Nephron (organoid): ENCODE data around the gene PTPRN2.
"Not testable (repeated sequence)": the region's sequence is repeated elsewhere in the genome, so short reads cannot be mapped to it uniquely, and the experiment has no call there.

ENCODE experiments used
- H3K27ac Mint-ChIP-seq, 3 experiments: 2 replicates each; pipeline ENCODE4 v1.8.0; 2020; ENCODE audit warnings: mixed read lengths in 3 of 3, mild to moderate bottlenecking in 2 of 3, moderate library complexity in 1 of 3
- H3K27me3 Mint-ChIP-seq: 2 replicates; pipeline ENCODE4 v1.8.0; 2021; ENCODE audit warnings: low read depth, mild to moderate bottlenecking, moderate library complexity, mixed read lengths
- H3K36me3 Mint-ChIP-seq: 2 replicates; pipeline ENCODE4 v1.8.0; 2020; ENCODE audit warnings: low read depth, mixed read lengths
- H3K4me1 Mint-ChIP-seq: 2 replicates; pipeline ENCODE4 v1.8.0; 2020; ENCODE audit warnings: mixed read lengths
- H3K4me3 Mint-ChIP-seq, 3 experiments: 2 replicates each; pipeline ENCODE4 v1.8.0; 2020; ENCODE audit warnings: mild to moderate bottlenecking in 3 of 3, mixed read lengths in 3 of 3, moderate library complexity in 2 of 3
- H3K9me3 Mint-ChIP-seq: 2 replicates; pipeline ENCODE4 v1.8.0; 2020; ENCODE audit warnings: mixed read lengths
- CTCF ChIP-seq, 3 experiments: fragments of 200-600 bp; sonication (generic); IDR thresholded peaks; one replicate each; pipeline ENCODE4 v1.5.0; 2021; ENCODE audit warnings: antibody characterized with exemption in 3 of 3; ENCODE audit not compliant: unreplicated experiment in 3 of 3

Gene PTPRN2

GRCh38 chr7:157565981-157566630, 1021.5 kb downstream of the PTPRN2 start:
- Mint-ChIP-seq H3K36me3 (peaks cover 6% of the 10 kb centered on the region), H3K9me3 (no peaks in the 10 kb centered on the region), H3K27me3 (peaks cover 4% of the 10 kb centered on the region), H3K4me3 (peak overlapping the region in 1 of 3 experiments; percentile 16), H3K27ac (no peak overlapping the region), H3K4me1 (peaks cover 17% of the 10 kb centered on the region)
- TF ChIP-seq CTCF (IDR thresholded peaks at IDR 0.05; ENCODE audit: unreplicated experiment in 3 of 3), result no peak

GRCh38 chr7:157565201-157565626, 1022.4 kb downstream of the PTPRN2 start:
- peaks cover 4% of the 10 kb centered on the region for H3K27me3 Mint-ChIP-seq
- H3K9me3 Mint-ChIP-seq, result no peaks in the 10 kb centered on the region
- no peak overlapping the region for H3K4me3 Mint-ChIP-seq
- TF ChIP-seq CTCF (IDR thresholded peaks at IDR 0.05; ENCODE audit: unreplicated experiment in 3 of 3), result no peak
- H3K27ac Mint-ChIP-seq, result no peak overlapping the region
- H3K36me3 Mint-ChIP-seq, result peaks cover 6% of the 10 kb centered on the region
- peaks cover 17% of the 10 kb centered on the region for H3K4me1 Mint-ChIP-seq

DNA sequence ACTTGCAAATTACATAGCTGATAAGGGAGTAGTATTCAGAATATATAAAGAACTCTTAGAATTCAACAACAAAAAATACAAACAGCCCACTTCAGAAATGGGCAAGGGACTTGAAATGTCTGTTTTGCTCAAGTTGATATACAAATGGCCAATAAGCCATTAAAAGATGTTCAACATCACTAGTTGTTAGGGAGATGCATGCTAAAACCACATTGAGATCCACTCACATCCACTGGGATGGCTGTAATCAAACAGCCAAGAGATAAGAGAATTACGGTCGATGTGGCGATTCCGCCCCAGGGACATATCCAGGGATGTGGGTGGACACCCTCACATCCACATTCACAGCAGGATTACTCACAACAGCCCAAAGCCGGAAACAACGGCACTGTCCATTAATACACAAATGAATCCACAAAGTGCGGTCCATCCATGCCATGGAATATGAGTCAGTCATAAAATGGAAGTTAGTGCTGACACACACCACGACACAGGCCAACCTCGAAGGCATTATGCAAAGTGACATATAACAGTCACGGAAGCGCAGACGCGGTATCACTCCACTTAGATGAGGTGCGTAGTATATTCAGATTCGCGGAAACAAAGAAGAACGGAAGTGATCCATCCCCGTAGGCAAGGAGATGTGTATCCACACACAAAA, 1023.0 kb downstream of the PTPRN2 start:
- TF ChIP-seq CTCF (IDR thresholded peaks at IDR 0.05; ENCODE audit: unreplicated experiment in 3 of 3), result no peak
- Mint-ChIP-seq H3K36me3 (peaks cover 6% of the 10 kb centered on the region), H3K4me1 (peaks cover 17% of the 10 kb centered on the region), H3K4me3 (no peak overlapping the region), H3K27ac (no peak overlapping the region), H3K9me3 (no peaks in the 10 kb centered on the region), H3K27me3 (peaks cover 4% of the 10 kb centered on the region)

DNA sequence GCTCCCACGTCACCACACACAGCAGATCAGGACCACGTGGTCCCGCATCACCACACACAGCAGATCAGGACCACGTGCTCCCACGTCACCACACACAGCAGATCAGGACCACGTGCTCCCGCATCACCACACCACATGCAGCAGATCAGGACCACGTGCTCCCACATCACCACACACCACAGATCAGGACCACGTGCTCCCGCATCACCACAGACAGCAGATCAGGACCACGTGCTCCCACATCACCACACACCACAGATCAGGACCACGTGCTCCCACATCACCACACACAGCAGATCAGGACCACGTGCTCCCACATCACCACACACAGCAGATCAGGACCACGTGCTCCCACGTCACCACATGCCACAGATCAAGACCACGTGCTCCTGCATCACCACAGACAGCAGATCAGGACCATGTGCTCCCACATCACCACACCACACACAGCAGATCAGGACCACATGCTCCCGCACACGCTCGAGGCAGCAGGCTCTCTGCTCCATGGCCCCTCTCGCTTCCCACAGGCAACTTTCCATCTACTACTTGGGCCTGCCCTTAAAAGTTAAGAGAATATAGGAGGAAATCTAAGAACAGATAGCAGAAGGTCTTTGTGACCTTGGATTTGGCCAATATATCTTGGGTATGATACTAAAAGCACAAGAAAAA, 1024.0 kb downstream of the PTPRN2 start:
- not testable (repeated sequence) for H3K36me3 Mint-ChIP-seq, H3K4me1 Mint-ChIP-seq, H3K27me3 Mint-ChIP-seq, H3K27ac Mint-ChIP-seq, H3K4me3 Mint-ChIP-seq, H3K9me3 Mint-ChIP-seq

GRCh38 chr7:157562522-157563398, 1024.9 kb downstream of the PTPRN2 start:
- H3K4me3 Mint-ChIP-seq, H3K4me1 Mint-ChIP-seq, H3K36me3 Mint-ChIP-seq, H3K9me3 Mint-ChIP-seq, H3K27ac Mint-ChIP-seq, H3K27me3 Mint-ChIP-seq: not testable (repeated sequence)

GRCh38 chr7:157561816-157562410, 1025.7 kb downstream of the PTPRN2 start:
- Mint-ChIP-seq H3K36me3 (peaks cover 6% of the 10 kb centered on the region), H3K27me3 (no peaks in the 10 kb centered on the region), H3K4me1 (no peaks in the 10 kb centered on the region), H3K9me3 (no peaks in the 10 kb centered on the region), H3K27ac (no peak overlapping the region), H3K4me3 (no peak overlapping the region)
- no peak for TF ChIP-seq CTCF (IDR thresholded peaks at IDR 0.05; ENCODE audit: unreplicated experiment in 3 of 3)
